ENCODE data around the gene TYROBP.

- TF ChIP-seq EZH2 (IDR thresholded peaks at IDR 0.05; ENCODE audit: low read length, missing control alignments): no peak
- no peak for TF ChIP-seq CTCF (conservative IDR thresholded peaks at IDR 0.05 in 1 of 2, IDR thresholded peaks at IDR 0.05 in 1 of 2; ENCODE audit: low read depth in 1 of 2, low read length in 2 of 2)
Observed at GRCh38 chr19:35902870-35903475, 5.1 kb downstream of the TYROBP start.
